ENCODE data around the gene DNAJC22.

- TF ChIP-seq CTCF (IDR thresholded peaks at IDR 0.05; ENCODE audit: insufficient read depth, low read length, poor library complexity, severe bottlenecking) (no peak), EZH2phosphoT487 (conservative IDR thresholded peaks at IDR 0.05; ENCODE audit: low read length) (no peak)
Observed at GRCh38 chr12:49327368-49327767, 19.3 kb upstream of the DNAJC22 start.
